HepG2 (cell line): ENCODE results near the gene LHFPL6. TPM values are rescaled to one million over a fixed set of nuclear protein-coding genes. Genes with fewer than 3 reads are reported as not detected.

Experiments
- ATAC-seq: fragments of 200-7000 bp; cut with Tn5 transposase; 3 replicates; pipeline ENCODE4 v1.9.1; 2020; ENCODE audit warnings: mild to moderate bottlenecking, moderate library complexity
- BruUV-seq: library from RNA; stranded (reverse); fragments of 400-500 nt; replicated peaks from 2 replicates; lab custom pipeline; 2021; lab: Mats Ljungman, UMichigan
- CTCF ChIA-PET: fragments of 300-600 bp; formaldehyde crosslinking; extraction: SDS; loops from one replicate; lab custom pipeline; 2021; ENCODE audit warnings: low total read pairs, inconsistent platforms, low intra/inter-chr PET ratio; lab: Yijun Ruan, JAX
- POLR2A ChIA-PET: fragments of 350-600 bp; sonication (Branson Sonifier 250); formaldehyde crosslinking; loops from one replicate; lab custom pipeline; 2020; ENCODE audit warnings: antibody characterized with exemption, inconsistent platforms; lab: Yijun Ruan, JAX
- DNase-seq: peaks from one replicate; pipeline ENCODE4 v3.0.0-alpha.2; 2015; ENCODE audit warnings: low spot score
- FAIRE-seq: peaks from 3 replicates; lab custom pipeline; 2011; peaks lifted over from hg19 to GRCh38; lab: Jason Lieb, UNC
- H2AFZ ChIP-seq: one replicate; pipeline ENCODE4 v1.6.1; 2011; ENCODE audit warnings: low read length, inconsistent platforms
- H3K27ac ChIP-seq: fragments of 300-600 bp; 3 replicates; pipeline ENCODE4 v1.8.0; 2011; ENCODE audit warnings: mixed run types, mild to moderate bottlenecking, mixed read lengths, low read length, inconsistent platforms; ENCODE audit not compliant: insufficient read depth; ENCODE audit errors: extremely low read length
- H3K27me3 ChIP-seq, 2 experiments: fragments of 200-600 bp in 1 of 2; 2 replicates in 1 of 2; 3 replicates in 1 of 2; pipeline versions ENCODE4 v1.6.0 to v1.8.0; 2011; ENCODE audit warnings: low read length in 2 of 2, mild to moderate bottlenecking in 2 of 2, moderate library complexity in 2 of 2, inconsistent platforms in 1 of 2; ENCODE audit not compliant: insufficient read depth in 2 of 2, control insufficient read depth in 1 of 2
- H3K36me3 ChIP-seq, 2 experiments: fragments of 200-600 bp in 1 of 2; replicated peaks in 1 of 2; 2 replicates in 1 of 2; 3 replicates in 1 of 2; pipeline versions ENCODE4 v1.5.1 to v1.8.0; 2011; ENCODE audit warnings: low read length in 2 of 2, inconsistent platforms in 1 of 2; ENCODE audit not compliant: insufficient read depth in 2 of 2, control insufficient read depth in 1 of 2
- H3K4me1 ChIP-seq: 2 replicates; pipeline ENCODE4 v1.5.1; 2012; ENCODE audit warnings: low read length, inconsistent platforms; ENCODE audit not compliant: insufficient read depth
- H3K4me2 ChIP-seq: 2 replicates; pipeline ENCODE4 v1.6.0; 2011; ENCODE audit warnings: low read depth, low read length, inconsistent platforms
- H3K4me3 ChIP-seq, 3 experiments: fragments of 200-600 bp in 1 of 3; sonication (generic), shearing (Covaris generic) in 1 of 3; replicated peaks in 1 of 3; 2 replicates each; pipeline ENCODE4 v1.5.1; 2011 to 2016; ENCODE audit warnings: low read length in 3 of 3, inconsistent platforms in 2 of 3, low read depth in 2 of 3, mild to moderate bottlenecking in 2 of 3, control low read depth in 1 of 3, mixed read lengths in 1 of 3; ENCODE audit not compliant: insufficient read depth in 1 of 3
- H3K79me2 ChIP-seq: one replicate; pipeline ENCODE4 v1.6.1; 2011; ENCODE audit warnings: low read length, inconsistent platforms; ENCODE audit not compliant: insufficient read depth
- H3K9ac ChIP-seq: 2 replicates; pipeline ENCODE4 v1.6.0; 2011; ENCODE audit warnings: mild to moderate bottlenecking, low read depth, low read length, inconsistent platforms; ENCODE audit not compliant: insufficient read depth
- H3K9me3 ChIP-seq: 2 replicates; pipeline ENCODE4 v1.5.1; 2012; ENCODE audit warnings: mild to moderate bottlenecking, low read length
- H4K20me1 ChIP-seq: 2 replicates; pipeline ENCODE4 v1.6.0; 2011; ENCODE audit warnings: inconsistent platforms, mild to moderate bottlenecking, low read length, moderate library complexity; ENCODE audit not compliant: insufficient read depth
- ELF1 ChIP-seq: sonication (generic); formaldehyde crosslinking; IDR thresholded peaks from 2 replicates; pipeline ENCODE4 v1.4.0; 2020; ENCODE audit warnings: missing genetic modification reagents
- NFE2L2 ChIP-seq: fragments of 150-350 bp; IDR thresholded peaks from 2 replicates; pipeline ENCODE4 v1.6.1; 2014; ENCODE audit warnings: low read length
- NONO ChIP-seq, 2 experiments: fragments of 450-650 bp in 1 of 2; sonication (generic) in 1 of 2; formaldehyde crosslinking in 1 of 2; IDR thresholded peaks in 1 of 2; conservative IDR thresholded peaks in 1 of 2; 2 replicates each; pipeline versions ENCODE4 v1.6.1 to v1.8.0; 2017 to 2022; ENCODE audit warnings: mild to moderate bottlenecking in 1 of 2, missing genetic modification reagents in 1 of 2, moderate library complexity in 1 of 2
- ZNF770 ChIP-seq: sonication (generic); formaldehyde crosslinking; IDR thresholded peaks from 2 replicates; pipeline ENCODE4 v1.5.0; 2020; ENCODE audit warnings: mild to moderate bottlenecking, missing genetic modification reagents
- WGBS: methylation state at CpG from one replicate; pipeline ENCODE4 v1.1.6; 2017; ENCODE audit warnings: low lambda C conversion rate; 5-methylcytosine and 5-hydroxymethylcytosine counted together
- in situ Hi-C: cut with HindIII; loops from 2 replicates; pipeline ENCODE4 v1.10.0; 2017; ENCODE audit warnings: low pct_unique_long_range_greater_than_20kb; ENCODE audit not compliant: extremely low pct_ligation_motif_present
- intact Hi-C: fragments of 100-400 bp; cut with micrococcal nuclease; formaldehyde crosslinking; loops from one replicate; pipeline ENCODE4 v1.10.0; 2022; ENCODE audit not compliant: unreplicated experiment
- polyA plus RNA-seq, 8 experiments: library from polyadenylated mRNA; depleted of rRNA in 3 of 8; stranded (reverse) in 7 of 8; unstranded in 1 of 8; fragments of >200 nt; fragmentation: Illumina TruSeq in 4 of 8; extraction: Trizol in 4 of 8; gene quantifications; 2 replicates each; pipeline versions ENCODE4 v1.2.1 to v1.2.3, GENCODE V29; 2011 to 2016; ENCODE audit warnings: low read depth in 4 of 8, missing spikeins in 1 of 8, mixed read lengths in 1 of 8; ENCODE audit not compliant: insufficient read depth in 1 of 8
- total RNA-seq, 5 experiments: library from RNA; depleted of rRNA; stranded (reverse); fragments of >200 nt; fragmentation: Illumina TruSeq; extraction: Trizol; gene quantifications; 2 replicates each; pipeline ENCODE4 v1.2.3, GENCODE V29; 2016; ENCODE audit warnings: low read depth in 1 of 5
- TF ChIP-seq, protein P1 (sequence below): sonication (generic); formaldehyde crosslinking; IDR thresholded peaks from 2 replicates; pipeline ENCODE4 v1.5.1; 2020; ENCODE audit warnings: missing genetic modification reagents, mild to moderate bottlenecking, borderline replicate concordance
- TF ChIP-seq, protein P2 (sequence below): sonication (generic); formaldehyde crosslinking; IDR thresholded peaks from 2 replicates; pipeline ENCODE4 v1.5.1; 2020; ENCODE audit warnings: mild to moderate bottlenecking, missing genetic modification reagents, moderate library complexity

The LHFPL6 gene
- total and polyA plus RNA-seq, 2 of the 13 experiments (the other 11 are each of a cell fraction or from before 2014, with no cell fraction given), result not detected

GRCh38 chr13:39623466-39623865 is 20.5 kb upstream of the LHFPL6 start (continued):
- TF ChIP-seq, protein P1, sequence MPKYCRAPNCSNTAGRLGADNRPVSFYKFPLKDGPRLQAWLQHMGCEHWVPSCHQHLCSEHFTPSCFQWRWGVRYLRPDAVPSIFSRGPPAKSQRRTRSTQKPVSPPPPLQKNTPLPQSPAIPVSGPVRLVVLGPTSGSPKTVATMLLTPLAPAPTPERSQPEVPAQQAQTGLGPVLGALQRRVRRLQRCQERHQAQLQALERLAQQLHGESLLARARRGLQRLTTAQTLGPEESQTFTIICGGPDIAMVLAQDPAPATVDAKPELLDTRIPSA, result no peak
- no peak for TF ChIP-seq NONO (IDR thresholded peaks at IDR 0.05)
- no peak for TF ChIP-seq NONO (CRISPR knock-in tag; conservative IDR thresholded peaks at IDR 0.05)

DNA sequence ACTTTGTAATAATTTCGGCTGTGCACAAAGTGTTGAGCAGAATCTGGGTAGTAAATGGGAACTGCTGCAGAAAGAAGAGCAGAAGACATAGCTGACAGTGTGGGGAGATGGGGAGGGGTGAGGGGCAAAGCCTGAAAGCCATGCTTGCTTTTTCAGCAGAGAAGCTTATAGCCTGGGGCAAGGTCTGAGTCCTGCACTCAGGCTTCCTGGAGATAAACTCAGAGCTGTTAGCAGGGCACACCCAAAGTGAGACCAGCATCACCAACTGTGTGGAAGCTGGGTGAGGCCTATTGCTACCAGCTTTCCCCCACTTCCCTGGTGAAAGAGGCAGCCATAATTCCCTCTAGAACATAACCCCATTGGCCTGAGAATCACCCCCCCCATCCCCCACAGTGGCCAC is 15.6 kb upstream of the LHFPL6 start:
- FAIRE-seq (no peak), DNase-seq (no peak), ATAC-seq (no peak)
- Histone ChIP-seq H4K20me1 (no peaks in the 10 kb centered on the region), H3K4me3 (no peak overlapping the region), H3K27ac (no peak overlapping the region), H2AFZ (no peak overlapping the region), H3K4me1 (no peaks in the 10 kb centered on the region), H3K9ac (no peak overlapping the region), H3K4me2 (no peak overlapping the region), H3K27me3 (no peaks in the 10 kb centered on the region; a peak in 1 of 5 replicates), H3K9me3 (no peaks in the 10 kb centered on the region), H3K36me3 (no peaks in the 10 kb centered on the region), H3K79me2 (no peaks in the 10 kb centered on the region)
- 6% methylated on average over 1 of the region's 1 CpG for WGBS
- intact Hi-C loops, result loop anchor here (10.0 kb wide), 1 partner anchor 204 kb away; no protein-coding TSS in a partner anchor
- in situ Hi-C loops, result loop anchor here (25.0 kb wide), 3 partner anchors 356 to 656 kb away; no protein-coding TSS in a partner anchor
- CTCF ChIA-PET, result no interaction called here
- POLR2A ChIA-PET, result no interaction called here
- BruUV-seq, result no TSS peak
- TF ChIP-seq ZNF770 (CRISPR knock-in tag) (no peak), ELF1 (CRISPR knock-in tag) (no peak), NFE2L2 (no peak)
- TF ChIP-seq, protein P2, sequence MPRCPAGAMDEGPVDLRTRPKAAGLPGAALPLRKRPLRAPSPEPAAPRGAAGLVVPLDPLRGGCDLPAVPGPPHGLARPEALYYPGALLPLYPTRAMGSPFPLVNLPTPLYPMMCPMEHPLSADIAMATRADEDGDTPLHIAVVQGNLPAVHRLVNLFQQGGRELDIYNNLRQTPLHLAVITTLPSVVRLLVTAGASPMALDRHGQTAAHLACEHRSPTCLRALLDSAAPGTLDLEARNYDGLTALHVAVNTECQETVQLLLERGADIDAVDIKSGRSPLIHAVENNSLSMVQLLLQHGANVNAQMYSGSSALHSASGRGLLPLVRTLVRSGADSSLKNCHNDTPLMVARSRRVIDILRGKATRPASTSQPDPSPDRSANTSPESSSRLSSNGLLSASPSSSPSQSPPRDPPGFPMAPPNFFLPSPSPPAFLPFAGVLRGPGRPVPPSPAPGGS (CRISPR knock-in tag), result no peak
